HepG2 (cell line): ENCODE measurements around the gene GLUL. TPM values are rescaled to one million over a fixed set of nuclear protein-coding genes. Genes with fewer than 3 reads are reported as not detected.
A peak's percentile ranks its signal among the peaks of the same experiment; 100 is the strongest.

Experiments used
- ATAC-seq: fragments of 200-7000 bp; cut with Tn5 transposase; 3 replicates; pipeline ENCODE4 v1.9.1; 2020; ENCODE audit warnings: mild to moderate bottlenecking, moderate library complexity
- BruUV-seq: library from RNA; stranded (reverse); fragments of 400-500 nt; replicated peaks from 2 replicates; lab custom pipeline; 2021; lab: Mats Ljungman, UMichigan
- CTCF ChIA-PET: fragments of 300-600 bp; formaldehyde crosslinking; extraction: SDS; loops from one replicate; lab custom pipeline; 2021; ENCODE audit warnings: low total read pairs, inconsistent platforms, low intra/inter-chr PET ratio; lab: Yijun Ruan, JAX
- POLR2A ChIA-PET: fragments of 350-600 bp; sonication (Branson Sonifier 250); formaldehyde crosslinking; loops from one replicate; lab custom pipeline; 2020; ENCODE audit warnings: antibody characterized with exemption, inconsistent platforms; lab: Yijun Ruan, JAX
- DNase-seq: peaks from one replicate; pipeline ENCODE4 v3.0.0-alpha.2; 2015; ENCODE audit warnings: low spot score
- FAIRE-seq: peaks from 3 replicates; lab custom pipeline; 2011; peaks lifted over from hg19 to GRCh38; lab: Jason Lieb, UNC
- H2AFZ ChIP-seq: one replicate; pipeline ENCODE4 v1.6.1; 2011; ENCODE audit warnings: low read length, inconsistent platforms
- H3K27ac ChIP-seq: fragments of 300-600 bp; 3 replicates; pipeline ENCODE4 v1.8.0; 2011; ENCODE audit warnings: mixed run types, mild to moderate bottlenecking, mixed read lengths, low read length, inconsistent platforms; ENCODE audit not compliant: insufficient read depth; ENCODE audit errors: extremely low read length
- H3K27me3 ChIP-seq, 2 experiments: fragments of 200-600 bp in 1 of 2; 2 replicates in 1 of 2; 3 replicates in 1 of 2; pipeline versions ENCODE4 v1.6.0 to v1.8.0; 2011; ENCODE audit warnings: low read length in 2 of 2, mild to moderate bottlenecking in 2 of 2, moderate library complexity in 2 of 2, inconsistent platforms in 1 of 2; ENCODE audit not compliant: insufficient read depth in 2 of 2, control insufficient read depth in 1 of 2
- H3K36me3 ChIP-seq, 2 experiments: fragments of 200-600 bp in 1 of 2; replicated peaks in 1 of 2; 2 replicates in 1 of 2; 3 replicates in 1 of 2; pipeline versions ENCODE4 v1.5.1 to v1.8.0; 2011; ENCODE audit warnings: low read length in 2 of 2, inconsistent platforms in 1 of 2; ENCODE audit not compliant: insufficient read depth in 2 of 2, control insufficient read depth in 1 of 2
- H3K4me1 ChIP-seq: 2 replicates; pipeline ENCODE4 v1.5.1; 2012; ENCODE audit warnings: low read length, inconsistent platforms; ENCODE audit not compliant: insufficient read depth
- H3K4me2 ChIP-seq: 2 replicates; pipeline ENCODE4 v1.6.0; 2011; ENCODE audit warnings: low read depth, low read length, inconsistent platforms
- H3K4me3 ChIP-seq, 3 experiments: fragments of 200-600 bp in 1 of 3; sonication (generic), shearing (Covaris generic) in 1 of 3; replicated peaks in 1 of 3; 2 replicates each; pipeline ENCODE4 v1.5.1; 2011 to 2016; ENCODE audit warnings: low read length in 3 of 3, inconsistent platforms in 2 of 3, low read depth in 2 of 3, mild to moderate bottlenecking in 2 of 3, control low read depth in 1 of 3, mixed read lengths in 1 of 3; ENCODE audit not compliant: insufficient read depth in 1 of 3
- H3K79me2 ChIP-seq: one replicate; pipeline ENCODE4 v1.6.1; 2011; ENCODE audit warnings: low read length, inconsistent platforms; ENCODE audit not compliant: insufficient read depth
- H3K9ac ChIP-seq: 2 replicates; pipeline ENCODE4 v1.6.0; 2011; ENCODE audit warnings: mild to moderate bottlenecking, low read depth, low read length, inconsistent platforms; ENCODE audit not compliant: insufficient read depth
- H3K9me3 ChIP-seq: 2 replicates; pipeline ENCODE4 v1.5.1; 2012; ENCODE audit warnings: mild to moderate bottlenecking, low read length
- H4K20me1 ChIP-seq: 2 replicates; pipeline ENCODE4 v1.6.0; 2011; ENCODE audit warnings: inconsistent platforms, mild to moderate bottlenecking, low read length, moderate library complexity; ENCODE audit not compliant: insufficient read depth
- HNRNPL ChIP-seq: fragments of 200-400 bp; formaldehyde crosslinking; IDR thresholded peaks from 2 replicates; pipeline ENCODE4 v1.6.1; 2017; ENCODE audit warnings: mild to moderate bottlenecking, low read depth, low read length
- IKZF4 ChIP-seq: sonication (generic); formaldehyde crosslinking; IDR thresholded peaks from 2 replicates; pipeline ENCODE4 v1.5.1; 2020; ENCODE audit warnings: borderline replicate concordance, mild to moderate bottlenecking, low read depth, missing genetic modification reagents; ENCODE audit errors: not compliant biosample characterization
- NFE2L2 ChIP-seq: fragments of 150-350 bp; IDR thresholded peaks from 2 replicates; pipeline ENCODE4 v1.6.1; 2014; ENCODE audit warnings: low read length
- ZNF564 ChIP-seq: sonication (generic); formaldehyde crosslinking; IDR thresholded peaks from 2 replicates; pipeline ENCODE4 v1.8.1; 2023; ENCODE audit warnings: mild to moderate bottlenecking, missing genetic modification reagents
- ZNF784 ChIP-seq: sonication (generic); formaldehyde crosslinking; IDR thresholded peaks from 2 replicates; pipeline ENCODE4 v1.5.1; 2020; ENCODE audit warnings: missing genetic modification reagents, mild to moderate bottlenecking, borderline replicate concordance
- WGBS: methylation state at CpG from one replicate; pipeline ENCODE4 v1.1.6; 2017; ENCODE audit warnings: low lambda C conversion rate; 5-methylcytosine and 5-hydroxymethylcytosine counted together
- in situ Hi-C: cut with HindIII; loops from 2 replicates; pipeline ENCODE4 v1.10.0; 2017; ENCODE audit warnings: low pct_unique_long_range_greater_than_20kb; ENCODE audit not compliant: extremely low pct_ligation_motif_present
- intact Hi-C: fragments of 100-400 bp; cut with micrococcal nuclease; formaldehyde crosslinking; loops from one replicate; pipeline ENCODE4 v1.10.0; 2022; ENCODE audit not compliant: unreplicated experiment
- polyA plus RNA-seq, 8 experiments: library from polyadenylated mRNA; depleted of rRNA in 3 of 8; stranded (reverse) in 7 of 8; unstranded in 1 of 8; fragments of >200 nt; fragmentation: Illumina TruSeq in 4 of 8; extraction: Trizol in 4 of 8; gene quantifications; 2 replicates each; pipeline versions ENCODE4 v1.2.1 to v1.2.3, GENCODE V29; 2011 to 2016; ENCODE audit warnings: low read depth in 4 of 8, missing spikeins in 1 of 8, mixed read lengths in 1 of 8; ENCODE audit not compliant: insufficient read depth in 1 of 8
- total RNA-seq, 5 experiments: library from RNA; depleted of rRNA; stranded (reverse); fragments of >200 nt; fragmentation: Illumina TruSeq; extraction: Trizol; gene quantifications; 2 replicates each; pipeline ENCODE4 v1.2.3, GENCODE V29; 2016; ENCODE audit warnings: low read depth in 1 of 5
- TF ChIP-seq, protein P1 (sequence below): sonication (generic); formaldehyde crosslinking; IDR thresholded peaks from 2 replicates; pipeline ENCODE4 v1.4.0; 2020; ENCODE audit warnings: missing genetic modification reagents

Gene GLUL
- total and polyA plus RNA-seq, 2 of the 13 experiments (the other 11 are each of a cell fraction or from before 2014, with no cell fraction given): 423 to 827 TPM

DNA sequence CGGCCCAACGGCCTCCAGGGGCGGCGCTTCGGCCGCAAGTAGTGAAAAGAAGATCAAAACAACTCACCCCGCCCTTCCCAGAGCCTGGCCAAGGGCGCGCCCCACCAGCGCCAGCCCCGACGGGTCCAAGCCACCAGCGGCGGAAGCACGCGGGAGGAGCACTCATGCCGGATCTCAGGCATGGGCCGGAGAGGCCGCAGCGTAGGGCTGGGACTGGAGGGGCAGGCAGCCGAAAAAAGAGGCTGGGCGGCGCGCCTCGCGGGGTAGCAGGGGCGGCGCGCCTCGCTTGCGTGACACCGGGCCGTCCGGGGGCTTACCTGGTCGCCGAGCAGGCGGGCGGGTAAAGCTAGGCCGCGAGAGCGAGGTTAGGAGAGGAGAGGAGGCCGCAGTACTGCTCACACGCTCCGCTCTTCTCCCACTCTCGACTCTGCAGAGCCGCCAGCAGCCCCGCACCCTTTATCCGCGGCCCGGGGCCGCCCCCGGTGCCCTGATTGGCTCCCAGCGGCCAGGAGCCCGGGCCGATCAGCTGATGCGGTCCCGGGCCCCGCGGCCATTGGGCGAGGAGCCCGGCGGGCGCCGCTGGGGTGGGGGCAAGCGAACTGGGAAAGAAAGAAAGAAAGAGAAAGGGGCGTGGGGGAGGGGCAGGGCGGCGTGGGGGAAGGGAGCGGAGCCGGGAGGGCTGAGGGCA, at the start of gene GLUL (continued):
- TF ChIP-seq IKZF4 (CRISPR knock-in tag) (peak; percentile 89), NFE2L2 (no peak)

DNA sequence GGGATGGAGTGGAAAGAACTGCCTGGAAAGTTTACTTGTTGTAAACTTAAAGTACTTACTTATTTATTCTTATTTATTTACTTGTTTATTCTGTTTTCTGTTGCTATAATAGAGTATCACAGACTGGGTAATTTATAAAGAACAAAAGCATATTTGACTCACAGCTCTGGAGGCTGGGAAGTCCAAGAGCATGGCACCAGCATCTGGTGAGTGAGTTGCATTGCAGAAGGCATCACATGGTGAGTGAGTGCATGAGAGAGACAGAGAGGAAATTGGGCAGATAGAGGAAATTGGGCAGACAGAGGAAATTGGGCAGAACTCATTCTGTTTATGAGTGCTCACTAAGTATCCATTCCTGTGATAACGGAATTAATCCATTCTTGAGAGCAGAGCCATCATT, 46.7 kb upstream of the GLUL start:
- 8% methylated on average over 1 of the region's 1 CpG for WGBS
- no peak overlapping the region for H3K4me3 ChIP-seq
- no peak overlapping the region for H2AFZ ChIP-seq
- TF ChIP-seq ZNF784 (CRISPR knock-in tag): no peak
- no peak for TF ChIP-seq HNRNPL
- TF ChIP-seq, protein P1, sequence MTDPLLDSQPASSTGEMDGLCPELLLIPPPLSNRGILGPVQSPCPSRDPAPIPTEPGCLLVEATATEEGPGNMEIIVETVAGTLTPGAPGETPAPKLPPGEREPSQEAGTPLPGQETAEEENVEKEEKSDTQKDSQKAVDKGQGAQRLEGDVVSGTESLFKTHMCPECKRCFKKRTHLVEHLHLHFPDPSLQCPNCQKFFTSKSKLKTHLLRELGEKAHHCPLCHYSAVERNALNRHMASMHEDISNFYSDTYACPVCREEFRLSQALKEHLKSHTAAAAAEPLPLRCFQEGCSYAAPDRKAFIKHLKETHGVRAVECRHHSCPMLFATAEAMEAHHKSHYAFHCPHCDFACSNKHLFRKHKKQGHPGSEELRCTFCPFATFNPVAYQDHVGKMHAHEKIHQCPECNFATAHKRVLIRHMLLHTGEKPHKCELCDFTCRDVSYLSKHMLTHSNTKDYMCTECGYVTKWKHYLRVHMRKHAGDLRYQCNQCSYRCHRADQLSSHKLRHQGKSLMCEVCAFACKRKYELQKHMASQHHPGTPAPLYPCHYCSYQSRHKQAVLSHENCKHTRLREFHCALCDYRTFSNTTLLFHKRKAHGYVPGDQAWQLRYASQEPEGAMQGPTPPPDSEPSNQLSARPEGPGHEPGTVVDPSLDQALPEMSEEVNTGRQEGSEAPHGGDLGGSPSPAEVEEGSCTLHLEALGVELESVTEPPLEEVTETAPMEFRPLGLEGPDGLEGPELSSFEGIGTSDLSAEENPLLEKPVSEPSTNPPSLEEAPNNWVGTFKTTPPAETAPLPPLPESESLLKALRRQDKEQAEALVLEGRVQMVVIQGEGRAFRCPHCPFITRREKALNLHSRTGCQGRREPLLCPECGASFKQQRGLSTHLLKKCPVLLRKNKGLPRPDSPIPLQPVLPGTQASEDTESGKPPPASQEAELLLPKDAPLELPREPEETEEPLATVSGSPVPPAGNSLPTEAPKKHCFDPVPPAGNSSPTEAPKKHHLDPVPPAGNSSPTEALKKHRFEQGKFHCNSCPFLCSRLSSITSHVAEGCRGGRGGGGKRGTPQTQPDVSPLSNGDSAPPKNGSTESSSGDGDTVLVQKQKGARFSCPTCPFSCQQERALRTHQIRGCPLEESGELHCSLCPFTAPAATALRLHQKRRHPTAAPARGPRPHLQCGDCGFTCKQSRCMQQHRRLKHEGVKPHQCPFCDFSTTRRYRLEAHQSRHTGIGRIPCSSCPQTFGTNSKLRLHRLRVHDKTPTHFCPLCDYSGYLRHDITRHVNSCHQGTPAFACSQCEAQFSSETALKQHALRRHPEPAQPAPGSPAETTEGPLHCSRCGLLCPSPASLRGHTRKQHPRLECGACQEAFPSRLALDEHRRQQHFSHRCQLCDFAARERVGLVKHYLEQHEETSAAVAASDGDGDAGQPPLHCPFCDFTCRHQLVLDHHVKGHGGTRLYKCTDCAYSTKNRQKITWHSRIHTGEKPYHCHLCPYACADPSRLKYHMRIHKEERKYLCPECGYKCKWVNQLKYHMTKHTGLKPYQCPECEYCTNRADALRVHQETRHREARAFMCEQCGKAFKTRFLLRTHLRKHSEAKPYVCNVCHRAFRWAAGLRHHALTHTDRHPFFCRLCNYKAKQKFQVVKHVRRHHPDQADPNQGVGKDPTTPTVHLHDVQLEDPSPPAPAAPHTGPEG: no peak
- peak; percentile 97 for TF ChIP-seq ZNF564 (CRISPR knock-in tag)
- intact Hi-C loops (no loop called here), in situ Hi-C loops (no loop called here)
- CTCF ChIA-PET: no interaction called here
- H3K9ac ChIP-seq: no peak overlapping the region
- POLR2A ChIA-PET: no interaction called here
- no peaks in the 10 kb centered on the region for H4K20me1 ChIP-seq
- no TSS peak for BruUV-seq
- peaks cover 6% of the 10 kb centered on the region; the same call in 1 of the 2 replicates for H3K9me3 ChIP-seq
- FAIRE-seq (no peak), DNase-seq (no peak), ATAC-seq (no peak)
- no peaks in the 10 kb centered on the region for H3K36me3 ChIP-seq
- no peaks in the 10 kb centered on the region for H3K4me1 ChIP-seq
- H3K27ac ChIP-seq: no peak overlapping the region
- no peak overlapping the region for H3K4me2 ChIP-seq
- no peaks in the 10 kb centered on the region for H3K27me3 ChIP-seq
- no peaks in the 10 kb centered on the region for H3K79me2 ChIP-seq
